ENCODE measurements around the gene GABBR2. TPM values are rescaled to one million over a fixed set of nuclear protein-coding genes. Genes with fewer than 3 reads are reported as not detected.

The GABBR2 gene
- total RNA-seq, 2 experiments from 2014 or later, result not detected

GRCh38 chr9:98335661-98336060 lies 373.1 kb downstream of the GABBR2 start:
- H3K4me3 Mint-ChIP-seq, result no peak overlapping the region
- no peaks in the 10 kb centered on the region for H3K9me3 Mint-ChIP-seq
- H3K27me3 Mint-ChIP-seq, result peaks cover 20% of the 10 kb centered on the region
- H3K36me3 Mint-ChIP-seq, result no peaks in the 10 kb centered on the region
- H3K4me1 Mint-ChIP-seq (ENCODE audit: low read depth), result no peaks in the 10 kb centered on the region
- intact Hi-C loops (cut with micrococcal nuclease), result no loop called here
- POLR2A ChIA-PET, result no interaction called here
- H3K27ac Mint-ChIP-seq, result no peak overlapping the region
- no peak for DNase-seq
- CTCF ChIA-PET, result no interaction called here

GRCh38 chr9:98334796-98335195 lies 373.9 kb downstream of the GABBR2 start:
- CTCF ChIA-PET, result no interaction called here

GRCh38 chr9:98333703-98334582 lies 374.8 kb downstream of the GABBR2 start:
- ChIA-PET CTCF (no interaction called here), POLR2A (no interaction called here)
- no peak overlapping the region for H3K27ac Mint-ChIP-seq
- H3K36me3 Mint-ChIP-seq, result no peaks in the 10 kb centered on the region
- H3K27me3 Mint-ChIP-seq, result peaks cover 16% of the 10 kb centered on the region
- H3K4me3 Mint-ChIP-seq, result no peak overlapping the region
- intact Hi-C loops (cut with micrococcal nuclease), result no loop called here
- no peaks in the 10 kb centered on the region for H3K9me3 Mint-ChIP-seq
- H3K4me1 Mint-ChIP-seq (ENCODE audit: low read depth), result no peaks in the 10 kb centered on the region
- DNase-seq, result no peak

More at GRCh38 chr9:98334796-98335195, 373.9 kb downstream of the GABBR2 start:
- Mint-ChIP-seq H3K4me3 (no peak overlapping the region), H3K27ac (no peak overlapping the region), H3K4me1 (ENCODE audit: low read depth) (no peaks in the 10 kb centered on the region), H3K9me3 (no peaks in the 10 kb centered on the region), H3K36me3 (no peaks in the 10 kb centered on the region), H3K27me3 (peaks cover 20% of the 10 kb centered on the region)
- POLR2A ChIA-PET, result no interaction called here
- DNase-seq, result no peak
- intact Hi-C loops (cut with micrococcal nuclease), result no loop called here

- Mint-ChIP-seq H3K27ac (no peak overlapping the region), H3K27me3 (peaks cover 11% of the 10 kb centered on the region), H3K4me1 (ENCODE audit: low read depth) (no peaks in the 10 kb centered on the region), H3K9me3 (no peaks in the 10 kb centered on the region), H3K36me3 (no peaks in the 10 kb centered on the region), H3K4me3 (no peak overlapping the region)
- ChIA-PET CTCF (no interaction called here), POLR2A (no interaction called here)
- intact Hi-C loops (cut with micrococcal nuclease), result no loop called here
- DNase-seq, result no peak
Measured at GRCh38 chr9:98332405-98332831, 376.3 kb downstream of the GABBR2 start.

- CTCF ChIA-PET, result no interaction called here
- POLR2A ChIA-PET, result no interaction called here
- peaks cover 8% of the 10 kb centered on the region for H3K27me3 Mint-ChIP-seq
- intact Hi-C loops (cut with micrococcal nuclease), result no loop called here
- no peaks in the 10 kb centered on the region for H3K36me3 Mint-ChIP-seq
- no peak for DNase-seq
- H3K4me1 Mint-ChIP-seq (ENCODE audit: low read depth), result no peaks in the 10 kb centered on the region
- no peaks in the 10 kb centered on the region for H3K9me3 Mint-ChIP-seq
- no peak overlapping the region for H3K4me3 Mint-ChIP-seq
- H3K27ac Mint-ChIP-seq, result no peak overlapping the region
Measured at GRCh38 chr9:98331536-98332259, 377.0 kb downstream of the GABBR2 start.

- Mint-ChIP-seq H3K27me3 (peaks cover 5% of the 10 kb centered on the region), H3K4me3 (no peak overlapping the region), H3K36me3 (no peaks in the 10 kb centered on the region), H3K27ac (no peak overlapping the region), H3K4me1 (ENCODE audit: low read depth) (no peaks in the 10 kb centered on the region), H3K9me3 (no peaks in the 10 kb centered on the region)
- POLR2A ChIA-PET, result no interaction called here
- CTCF ChIA-PET, result no interaction called here
- intact Hi-C loops (cut with micrococcal nuclease), result no loop called here
- no peak for DNase-seq
Measured at GRCh38 chr9:98330831-98331230, 377.9 kb downstream of the GABBR2 start.

GRCh38 chr9:98329904-98330303 lies 378.8 kb downstream of the GABBR2 start:
- intact Hi-C loops (cut with micrococcal nuclease), result no loop called here
- POLR2A ChIA-PET, result no interaction called here
- H3K4me3 Mint-ChIP-seq, result no peak overlapping the region
- no peaks in the 10 kb centered on the region for H3K4me1 Mint-ChIP-seq (ENCODE audit: low read depth)
- no peaks in the 10 kb centered on the region for H3K36me3 Mint-ChIP-seq
- no peak overlapping the region for H3K27ac Mint-ChIP-seq
- H3K9me3 Mint-ChIP-seq, result no peaks in the 10 kb centered on the region
- CTCF ChIA-PET, result no interaction called here
- no peak for DNase-seq
- H3K27me3 Mint-ChIP-seq, result peaks cover 4% of the 10 kb centered on the region

GRCh38 chr9:98329281-98329680 lies 379.5 kb downstream of the GABBR2 start:
- intact Hi-C loops (cut with micrococcal nuclease), result no loop called here
- Mint-ChIP-seq H3K4me1 (ENCODE audit: low read depth) (peaks cover 1% of the 10 kb centered on the region), H3K9me3 (no peaks in the 10 kb centered on the region), H3K27ac (no peak overlapping the region), H3K36me3 (no peaks in the 10 kb centered on the region), H3K4me3 (no peak overlapping the region), H3K27me3 (peaks cover 4% of the 10 kb centered on the region)
- DNase-seq, result no peak
- ChIA-PET CTCF (no interaction called here), POLR2A (no interaction called here)

GRCh38 chr9:98328770-98329169 lies 380.0 kb downstream of the GABBR2 start:
- H3K36me3 Mint-ChIP-seq, result no peaks in the 10 kb centered on the region
- H3K4me3 Mint-ChIP-seq, result no peak overlapping the region
- H3K27me3 Mint-ChIP-seq, result peaks cover 4% of the 10 kb centered on the region
- H3K27ac Mint-ChIP-seq, result no peak overlapping the region
- ChIA-PET CTCF (no interaction called here), POLR2A (no interaction called here)
- no peak for DNase-seq
- intact Hi-C loops (cut with micrococcal nuclease), result no loop called here
- no peaks in the 10 kb centered on the region for H3K9me3 Mint-ChIP-seq
- peaks cover 4% of the 10 kb centered on the region for H3K4me1 Mint-ChIP-seq (ENCODE audit: low read depth)

- no peaks in the 10 kb centered on the region for H3K36me3 Mint-ChIP-seq
- no peak for DNase-seq
- ChIA-PET POLR2A (no interaction called here), CTCF (no interaction called here)
- H3K4me3 Mint-ChIP-seq, result no peak overlapping the region
- peaks cover 4% of the 10 kb centered on the region for H3K27me3 Mint-ChIP-seq
- no peaks in the 10 kb centered on the region for H3K9me3 Mint-ChIP-seq
- no peak overlapping the region for H3K27ac Mint-ChIP-seq
- intact Hi-C loops (cut with micrococcal nuclease), result no loop called here
- H3K4me1 Mint-ChIP-seq (ENCODE audit: low read depth), result peaks cover 4% of the 10 kb centered on the region
Measured at GRCh38 chr9:98328141-98328540, 380.6 kb downstream of the GABBR2 start.

- intact Hi-C loops (cut with micrococcal nuclease), result no loop called here
- CTCF ChIA-PET, result no interaction called here
- Mint-ChIP-seq H3K4me3 (no peak overlapping the region), H3K27me3 (peaks cover 4% of the 10 kb centered on the region), H3K36me3 (no peaks in the 10 kb centered on the region), H3K4me1 (ENCODE audit: low read depth) (peaks cover 4% of the 10 kb centered on the region), H3K27ac (no peak overlapping the region), H3K9me3 (no peaks in the 10 kb centered on the region)
- POLR2A ChIA-PET, result no interaction called here
- DNase-seq, result no peak
Measured at GRCh38 chr9:98327249-98327561, 381.5 kb downstream of the GABBR2 start.

- H3K4me3 Mint-ChIP-seq, result no peak overlapping the region
- CTCF ChIA-PET, result no interaction called here
- H3K36me3 Mint-ChIP-seq, result no peaks in the 10 kb centered on the region
- no peaks in the 10 kb centered on the region for H3K9me3 Mint-ChIP-seq
- no peak overlapping the region for H3K27ac Mint-ChIP-seq
- H3K27me3 Mint-ChIP-seq, result peaks cover 4% of the 10 kb centered on the region
- POLR2A ChIA-PET, result no interaction called here
- intact Hi-C loops (cut with micrococcal nuclease), result no loop called here
- DNase-seq, result no peak
- peaks cover 4% of the 10 kb centered on the region for H3K4me1 Mint-ChIP-seq (ENCODE audit: low read depth)
Measured at GRCh38 chr9:98326459-98327248, 382.1 kb downstream of the GABBR2 start.

Measured in activated CD4-positive, alpha-beta memory T cell treated with anti-CD3 and anti-CD28 coated beads for 36 hours (primary cell).